Activated CD8-positive, alpha-beta T cell treated with anti-CD3 and anti-CD28 coated beads for 36 hours (primary cell): ENCODE data around the gene TFB1M. TPM values are rescaled to one million over a fixed set of nuclear protein-coding genes. Genes with fewer than 3 reads are reported as not detected.

Source experiments
- ATAC-seq: fragments of 200-7000 bp; cut with Tn5 transposase; one replicate; pipeline ENCODE4 v1.10.0; 2021; ENCODE audit warnings: mild to moderate bottlenecking, moderate library complexity
- CTCF ChIA-PET: fragments of 350-600 bp; sonication (Branson Sonifier 250); formaldehyde crosslinking; loops from one replicate; lab custom pipeline; 2021; ENCODE audit warnings: antibody characterized with exemption; lab: Charles Lee
- POLR2A ChIA-PET: fragments of 350-600 bp; sonication (Branson Sonifier 250); formaldehyde crosslinking; loops from one replicate; lab custom pipeline; 2021; ENCODE audit warnings: antibody characterized with exemption; lab: Charles Lee
- DNase-seq: peaks from one replicate; pipeline ENCODE4 v3.0.0-alpha.2; 2020
- H3K27ac Mint-ChIP-seq: one replicate; pipeline ENCODE4 v1.8.0; 2021; ENCODE audit warnings: mild to moderate bottlenecking, mixed read lengths
- H3K27me3 Mint-ChIP-seq: one replicate; pipeline ENCODE4 v1.8.0; 2021; ENCODE audit warnings: mixed read lengths
- H3K36me3 Mint-ChIP-seq: one replicate; pipeline ENCODE4 v1.8.0; 2021; ENCODE audit warnings: low read depth, mixed read lengths
- H3K4me1 Mint-ChIP-seq: one replicate; pipeline ENCODE4 v1.8.0; 2021; ENCODE audit warnings: low read depth, mixed read lengths
- H3K4me3 Mint-ChIP-seq: one replicate; pipeline ENCODE4 v1.8.0; 2021; ENCODE audit warnings: mild to moderate bottlenecking, moderate library complexity, mixed read lengths
- H3K9me3 Mint-ChIP-seq: one replicate; pipeline ENCODE4 v1.8.0; 2021; ENCODE audit warnings: mixed read lengths
- CTCF ChIP-seq: fragments of 200-600 bp; IDR thresholded peaks from one replicate; pipeline ENCODE4 v1.8.0; 2022; ENCODE audit warnings: antibody characterized with exemption, mild to moderate bottlenecking
- intact Hi-C: fragments of 100-400 bp; cut with micrococcal nuclease; formaldehyde crosslinking; loops from one replicate; pipeline ENCODE4 v1.10.0; 2022
- total RNA-seq, 2 experiments: library from RNA; stranded (reverse); gene quantifications; one replicate each; pipeline ENCODE4 v1.2.3, GENCODE V29; 2021

TFB1M gene
- total RNA-seq, 2 experiments from 2014 or later, result 70.9 to 76.6 TPM

- H3K4me3 Mint-ChIP-seq, result no peak overlapping the region
- no peaks in the 10 kb centered on the region for H3K36me3 Mint-ChIP-seq
- no peaks in the 10 kb centered on the region for H3K9me3 Mint-ChIP-seq
- no peak for TF ChIP-seq CTCF
- no peaks in the 10 kb centered on the region for H3K4me1 Mint-ChIP-seq
- no peak overlapping the region for H3K27ac Mint-ChIP-seq
- peaks cover 5% of the 10 kb centered on the region for H3K27me3 Mint-ChIP-seq
- ChIA-PET POLR2A (no interaction called here), CTCF (interaction anchor here (1.3 kb wide), 1 partner anchor 57 kb away, joined by 3 read pairs; no protein-coding TSS in a partner anchor)
- DNase-seq, result no peak
- no peak for ATAC-seq
- intact Hi-C loops, result no loop called here
Observed at GRCh38 chr6:155212616-155213380, 101.5 kb downstream of the TFB1M start.

- DNase-seq (no peak), ATAC-seq (no peak)
- Mint-ChIP-seq H3K4me3 (no peak overlapping the region), H3K27ac (no peak overlapping the region), H3K4me1 (no peaks in the 10 kb centered on the region), H3K27me3 (peaks cover 5% of the 10 kb centered on the region), H3K36me3 (no peaks in the 10 kb centered on the region), H3K9me3 (no peaks in the 10 kb centered on the region)
- TF ChIP-seq CTCF, result no peak
- ChIA-PET CTCF (no interaction called here), POLR2A (no interaction called here)
- intact Hi-C loops, result no loop called here
Observed at GRCh38 chr6:155212106-155212505, 102.2 kb downstream of the TFB1M start.

- Mint-ChIP-seq H3K9me3 (no peaks in the 10 kb centered on the region), H3K27me3 (peaks cover 3% of the 10 kb centered on the region), H3K4me3 (no peak overlapping the region), H3K36me3 (no peaks in the 10 kb centered on the region), H3K27ac (no peak overlapping the region), H3K4me1 (no peaks in the 10 kb centered on the region)
- ChIA-PET CTCF (no interaction called here), POLR2A (no interaction called here)
- ATAC-seq (no peak), DNase-seq (no peak)
- no peak for TF ChIP-seq CTCF
- intact Hi-C loops, result no loop called here
Observed at GRCh38 chr6:155207223-155207622, 107.1 kb downstream of the TFB1M start.

Other genes starting within 250 kb of the TFB1M start
- gene CLDN20, start 50.5 kb downstream of the TFB1M start, total RNA-seq, result not detected
- gene NOX3, start 141.4 kb upstream of the TFB1M start, total RNA-seq, result not detected